B cell (primary cell): ENCODE data around the gene RAB6A. TPM values are rescaled to one million over a fixed set of nuclear protein-coding genes. Genes with fewer than 3 reads are reported as not detected.

Experiments used
- ATAC-seq: fragments of 200-7000 bp; cut with Tn5 transposase; one replicate; pipeline ENCODE4 v1.10.0; 2021; ENCODE audit warnings: low read depth, mild to moderate bottlenecking, moderate number of reproducible peaks, moderate library complexity
- CTCF ChIA-PET: fragments of 350-600 bp; sonication (Branson Sonifier 250); formaldehyde crosslinking; loops from one replicate; lab custom pipeline; 2021; ENCODE audit warnings: antibody characterized with exemption, inconsistent platforms; lab: Charles Lee
- POLR2A ChIA-PET: fragments of 350-600 bp; sonication (Branson Sonifier 250); formaldehyde crosslinking; loops from one replicate; lab custom pipeline; 2021; ENCODE audit warnings: antibody characterized with exemption; lab: Charles Lee
- DNase-seq: peaks from one replicate; pipeline ENCODE4 v3.0.0; 2013
- H2AFZ ChIP-seq: 2 replicates; pipeline ENCODE4 v1.6.1; 2012; ENCODE audit warnings: mild to moderate bottlenecking, low read depth, low read length; ENCODE audit not compliant: insufficient read depth, poor library complexity, severe bottlenecking
- H3K27ac ChIP-seq, 2 donors: 1 replicate in 1 of 2; 2 replicates in 1 of 2; pipeline ENCODE4 v1.5.1; 2012 to 2013; ENCODE audit warnings: low read length in 2 of 2, mild to moderate bottlenecking in 2 of 2, moderate library complexity in 1 of 2
- H3K27me3 ChIP-seq, 4 experiments: fragments of 200-600 bp in 1 of 4; sonication (generic) in 1 of 4; replicated peaks in 1 of 4; 1 replicate in 2 of 4; 2 replicates in 2 of 4; pipeline versions ENCODE4 v1.6.1 to v1.7.0; 2013 to 2016; ENCODE audit warnings: low read length in 3 of 4, mild to moderate bottlenecking in 2 of 4, mixed read lengths in 1 of 4, moderate library complexity in 1 of 4; ENCODE audit not compliant: insufficient read depth in 4 of 4, control insufficient read depth in 3 of 4; ENCODE audit errors: control extremely low read depth in 1 of 4
- H3K36me3 ChIP-seq, 2 experiments: replicated peaks in 1 of 2; 1 replicate in 1 of 2; 2 replicates in 1 of 2; pipeline versions ENCODE4 v1.6.1 to v1.7.1; 2013; ENCODE audit warnings: low read length in 1 of 2; ENCODE audit not compliant: insufficient read depth in 2 of 2, control insufficient read depth in 1 of 2; ENCODE audit errors: control extremely low read depth in 1 of 2, extremely low read depth in 1 of 2
- H3K4me1 ChIP-seq, 2 donors: fragments of 200-600 bp in 1 of 2; sonication (generic) in 1 of 2; 1 replicate in 1 of 2; 2 replicates in 1 of 2; pipeline versions ENCODE4 v1.5.1 to v1.6.1; 2013 to 2017; ENCODE audit warnings: low read length in 2 of 2; ENCODE audit not compliant: control insufficient read depth in 2 of 2, insufficient read depth in 2 of 2
- H3K4me2 ChIP-seq: replicated peaks from 2 replicates; pipeline ENCODE3; 2012; ENCODE audit warnings: mild to moderate bottlenecking, low read depth, low read length; ENCODE audit not compliant: poor library complexity, severe bottlenecking
- H3K4me3 ChIP-seq, 5 experiments: fragments of 200-600 bp in 1 of 5; sonication (generic) in 1 of 5; 1 replicate in 3 of 5; 2 replicates in 2 of 5; pipeline versions ENCODE4 v1.5.1 to v1.7.0; 2011 to 2016; ENCODE audit warnings: low read length in 4 of 5, mild to moderate bottlenecking in 4 of 5, low read depth in 2 of 5, control low read depth in 1 of 5, moderate library complexity in 1 of 5; ENCODE audit not compliant: insufficient read depth in 1 of 5; ENCODE audit errors: control extremely low read depth in 1 of 5, extremely low read depth in 1 of 5
- H3K79me2 ChIP-seq: fragments of 200-600 bp; sonication (generic); one replicate; pipeline ENCODE4 v1.6.0; 2016; ENCODE audit warnings: low read length; ENCODE audit not compliant: control insufficient read depth, insufficient read depth
- H3K9ac ChIP-seq: fragments of 200-600 bp; sonication (generic); 2 replicates; pipeline ENCODE4 v1.6.1; 2017; ENCODE audit warnings: mild to moderate bottlenecking, low read length, moderate library complexity
- H3K9me3 ChIP-seq, 3 donors: one replicate each; pipeline versions ENCODE4 v1.6.1 to v1.7.1; 2013; ENCODE audit warnings: low read length in 2 of 3; ENCODE audit not compliant: control insufficient read depth in 2 of 3, insufficient read depth in 1 of 3; ENCODE audit errors: control extremely low read depth in 1 of 3
- H4K20me1 ChIP-seq: 2 replicates; pipeline ENCODE4 v1.6.0; 2012; ENCODE audit warnings: mild to moderate bottlenecking, low read length; ENCODE audit not compliant: insufficient read depth, control insufficient read depth, poor library complexity, severe bottlenecking
- H3K27ac Mint-ChIP-seq: one replicate; pipeline ENCODE4 v1.8.0; 2021; ENCODE audit warnings: mixed read lengths
- H3K27me3 Mint-ChIP-seq: one replicate; pipeline ENCODE4 v1.8.0; 2021; ENCODE audit warnings: mixed read lengths
- H3K4me1 Mint-ChIP-seq: one replicate; pipeline ENCODE4 v1.8.0; 2021; ENCODE audit warnings: mixed read lengths
- H3K4me3 Mint-ChIP-seq: one replicate; pipeline ENCODE4 v1.8.0; 2021; ENCODE audit warnings: mixed read lengths
- H3K9me3 Mint-ChIP-seq: one replicate; pipeline ENCODE4 v1.8.0; 2022; ENCODE audit warnings: mixed read lengths; ENCODE audit not compliant: insufficient read depth
- CTCF ChIP-seq: fragments of 200-600 bp; IDR thresholded peaks from one replicate; pipeline ENCODE4 v1.8.0; 2022; ENCODE audit warnings: antibody characterized with exemption, mild to moderate bottlenecking
- EZH2 ChIP-seq: IDR thresholded peaks from 2 replicates; pipeline ENCODE4 v1.6.1; 2012; ENCODE audit warnings: borderline replicate concordance, low read depth, mild to moderate bottlenecking, moderate library complexity, low read length; ENCODE audit not compliant: insufficient read depth, poor library complexity, severe bottlenecking
- WGBS: methylation state at CpG from one replicate; pipeline ENCODE4 v1.1.5; 2013; ENCODE audit warnings: missing lambda C conversion rate; ENCODE audit not compliant: insufficient coverage; 5-methylcytosine and 5-hydroxymethylcytosine counted together
- intact Hi-C: fragments of 100-400 bp; cut with micrococcal nuclease; formaldehyde crosslinking; loops from one replicate; pipeline ENCODE4 v1.10.0; 2022
- polyA plus RNA-seq: library from polyadenylated mRNA; depleted of rRNA; stranded (reverse); fragments of >200 nt; gene quantifications from 2 replicates; pipeline ENCODE4 v1.2.3, GENCODE V29; 2012
- total RNA-seq, 2 donors: library from RNA; stranded (reverse); fragments of 120-200 nt in 1 of 2; gene quantifications; 1 replicate in 1 of 2; 2 replicates in 1 of 2; pipeline versions ENCODE4 v1.2.3 to v1.2.4, GENCODE V29; 2013 to 2022

Gene RAB6A
- total and polyA plus RNA-seq, 2 donors (not counting 1 experiment from before 2014, with no cell fraction given): 17.2 to 70.5 TPM

GRCh38 chr11:73784734-73785133, 23.9 kb upstream of the RAB6A start:
- Histone ChIP-seq H3K27ac (no peak overlapping the region), H4K20me1 (no peaks in the 10 kb centered on the region), H3K27me3 (no peaks in the 10 kb centered on the region), H3K36me3 (no peaks in the 10 kb centered on the region), H3K4me3 (no peak overlapping the region), H3K4me1 (peaks cover 17 to 18% of the 10 kb centered on the region in 2 donors), H3K9me3 (no peaks in the 10 kb centered on the region), H3K4me2 (no peak overlapping the region), H3K79me2 (peaks cover 2% of the 10 kb centered on the region), H3K9ac (no peak overlapping the region), H2AFZ (no peak overlapping the region)
- DNase-seq: no peak
- WGBS: no CpG with 5 or more reads among the region's 1 CpG
- intact Hi-C loops: no loop called here
- ChIA-PET CTCF (interaction anchor here (0.9 kb wide), 1 partner anchor 23 kb away, joined by 3 read pairs; the partner anchor contains the start of gene RAB6A), POLR2A (no interaction called here)
- ATAC-seq: no peak
- H3K4me1 Mint-ChIP-seq: peaks cover 21% of the 10 kb centered on the region
- H3K4me3 Mint-ChIP-seq: no peak overlapping the region
- no peaks in the 10 kb centered on the region for H3K9me3 Mint-ChIP-seq
- TF ChIP-seq CTCF: no peak
- TF ChIP-seq EZH2: no peak
- peaks cover 3% of the 10 kb centered on the region for H3K27me3 Mint-ChIP-seq
- H3K27ac Mint-ChIP-seq: no peak overlapping the region

- Histone ChIP-seq H3K79me2 (no peaks in the 10 kb centered on the region), H3K36me3 (no peaks in the 10 kb centered on the region), H3K9ac (no peak overlapping the region), H3K4me3 (no peak overlapping the region), H3K4me2 (no peak overlapping the region), H3K27me3 (no peaks in the 10 kb centered on the region), H2AFZ (no peak overlapping the region), H3K27ac (no peak overlapping the region), H4K20me1 (no peaks in the 10 kb centered on the region), H3K4me1 (peaks cover 16 to 17% of the 10 kb centered on the region in 2 donors), H3K9me3 (no peaks in the 10 kb centered on the region)
- DNase-seq (no peak), ATAC-seq (no peak)
- no peaks in the 10 kb centered on the region for H3K9me3 Mint-ChIP-seq
- POLR2A ChIA-PET: no interaction called here
- intact Hi-C loops: no loop called here
- H3K27me3 Mint-ChIP-seq: peaks cover 3% of the 10 kb centered on the region
- no peak overlapping the region for H3K27ac Mint-ChIP-seq
- TF ChIP-seq CTCF (no peak), EZH2 (no peak)
- peaks cover 22% of the 10 kb centered on the region for H3K4me1 Mint-ChIP-seq
- no peak overlapping the region for H3K4me3 Mint-ChIP-seq
- CTCF ChIA-PET: interaction anchor here (0.9 kb wide), 1 partner anchor 23 kb away, joined by 3 read pairs; the partner anchor contains the start of gene RAB6A
- WGBS: 92% methylated on average over 4 of the region's 6 CpGs
Measured at GRCh38 chr11:73784080-73784634, 23.3 kb upstream of the RAB6A start.
